AG04450 (cell line): Measurements from ENCODE around the gene RGPD3. TPM values are rescaled to one million over a fixed set of nuclear protein-coding genes. Genes with fewer than 3 reads are reported as not detected.
"Not testable (repeated sequence)": the region's sequence is repeated elsewhere in the genome, so short reads cannot be mapped to it uniquely, and the experiment has no call there.

Source experiments
- CTCF ChIA-PET: fragments of 300-600, 350-600 bp; formaldehyde crosslinking; extraction: SDS; loops from one replicate; lab custom pipeline; 2022; ENCODE audit warnings: antibody characterized with exemption, inconsistent platforms; lab: Charles Lee
- POLR2A ChIA-PET: fragments of 350-600 bp; formaldehyde crosslinking; extraction: SDS; loops from one replicate; lab custom pipeline; 2021; ENCODE audit warnings: antibody characterized with exemption, inconsistent platforms; lab: Yijun Ruan, JAX
- DNase-seq: peaks from one replicate; pipeline ENCODE4 v3.0.0-alpha.2; 2011; ENCODE audit warnings: low read depth, low spot score
- H3K27ac ChIP-seq: one replicate; pipeline ENCODE4 v1.5.1; 2012; ENCODE audit warnings: low read depth, low read length, control low read depth
- H3K27me3 ChIP-seq: one replicate; pipeline ENCODE4 v1.6.0; 2012; ENCODE audit warnings: low read length; ENCODE audit not compliant: control insufficient read depth, insufficient read depth
- H3K4me3 ChIP-seq: 2 replicates; pipeline ENCODE4 v1.5.1; 2011; ENCODE audit warnings: mild to moderate bottlenecking, low read depth, low read length, control low read depth
- H3K9me3 ChIP-seq: 2 replicates; pipeline ENCODE4 v1.5.1; 2012; ENCODE audit warnings: low read length; ENCODE audit not compliant: control insufficient read depth, insufficient read depth
- polyA plus RNA-seq: library from polyadenylated mRNA; depleted of rRNA; stranded (reverse); fragments of >200 nt; gene quantifications from 2 replicates; pipeline ENCODE4 v1.2.3, GENCODE V29; 2011

RGPD3 gene
- polyA plus RNA-seq, 1 experiment = 0.15 TPM

GRCh38 chr2:106508660-106509373 lies 40.6 kb upstream of the RGPD3 start:
- H3K27me3 ChIP-seq, DNase-seq, H3K27ac ChIP-seq, POLR2A ChIA-PET, CTCF ChIA-PET, H3K4me3 ChIP-seq, H3K9me3 ChIP-seq: not testable (repeated sequence)

- H3K4me3 ChIP-seq, DNase-seq, H3K27me3 ChIP-seq, POLR2A ChIA-PET, CTCF ChIA-PET, H3K9me3 ChIP-seq, H3K27ac ChIP-seq: not testable (repeated sequence)
Measured at GRCh38 chr2:106506002-106506687, 37.9 kb upstream of the RGPD3 start.

- CTCF ChIA-PET, H3K27ac ChIP-seq, POLR2A ChIA-PET, H3K4me3 ChIP-seq, DNase-seq, H3K9me3 ChIP-seq, H3K27me3 ChIP-seq: not testable (repeated sequence)
Measured at GRCh38 chr2:106504787-106505186, 36.6 kb upstream of the RGPD3 start.

- H3K27me3 ChIP-seq, DNase-seq, H3K27ac ChIP-seq, H3K4me3 ChIP-seq, H3K9me3 ChIP-seq, POLR2A ChIA-PET, CTCF ChIA-PET: not testable (repeated sequence)
Measured at GRCh38 chr2:106504192-106504591, 36.0 kb upstream of the RGPD3 start.

GRCh38 chr2:106502351-106502750 lies 34.1 kb upstream of the RGPD3 start:
- H3K4me3 ChIP-seq, DNase-seq, H3K9me3 ChIP-seq, H3K27ac ChIP-seq, H3K27me3 ChIP-seq, POLR2A ChIA-PET, CTCF ChIA-PET: not testable (repeated sequence)

- H3K4me3 ChIP-seq, CTCF ChIA-PET, H3K27me3 ChIP-seq, H3K9me3 ChIP-seq, H3K27ac ChIP-seq, DNase-seq, POLR2A ChIA-PET: not testable (repeated sequence)
Measured at GRCh38 chr2:106500350-106500749, 32.1 kb upstream of the RGPD3 start.

- H3K27me3 ChIP-seq, DNase-seq, H3K27ac ChIP-seq, H3K9me3 ChIP-seq, CTCF ChIA-PET, POLR2A ChIA-PET, H3K4me3 ChIP-seq: not testable (repeated sequence)
Measured at GRCh38 chr2:106498549-106498948, 30.3 kb upstream of the RGPD3 start.

- H3K4me3 ChIP-seq, POLR2A ChIA-PET, H3K27ac ChIP-seq, CTCF ChIA-PET, H3K27me3 ChIP-seq, H3K9me3 ChIP-seq, DNase-seq: not testable (repeated sequence)
Measured at GRCh38 chr2:106492913-106493312, 24.7 kb upstream of the RGPD3 start.

- H3K27me3 ChIP-seq, POLR2A ChIA-PET, H3K27ac ChIP-seq, H3K4me3 ChIP-seq, H3K9me3 ChIP-seq, CTCF ChIA-PET, DNase-seq: not testable (repeated sequence)
Measured at GRCh38 chr2:106492399-106492798, 24.2 kb upstream of the RGPD3 start.

- not testable (repeated sequence) for H3K9me3 ChIP-seq, H3K27me3 ChIP-seq
Measured at GRCh38 chr2:106489701-106490100, 21.5 kb upstream of the RGPD3 start.

GRCh38 chr2:106487386-106488191 lies 19.4 kb upstream of the RGPD3 start:
- H3K4me3 ChIP-seq, H3K27ac ChIP-seq, POLR2A ChIA-PET, DNase-seq, H3K27me3 ChIP-seq, H3K9me3 ChIP-seq, CTCF ChIA-PET: not testable (repeated sequence)

More at GRCh38 chr2:106489701-106490100, 21.5 kb upstream of the RGPD3 start:
- POLR2A ChIA-PET, H3K4me3 ChIP-seq, H3K27ac ChIP-seq, CTCF ChIA-PET, DNase-seq: not testable (repeated sequence)
